K562 (cell line): ENCODE measurements around the gene UBR4. TPM values are rescaled to one million over a fixed set of nuclear protein-coding genes. Genes with fewer than 3 reads are reported as not detected.
A peak's percentile ranks its signal among the peaks of the same experiment; 100 is the strongest.

ENCODE experiments used
- CBFA2T2 ChIP-seq: fragments of 450-650 bp; conservative IDR thresholded peaks from 2 replicates; pipeline ENCODE4 v1.6.1; 2017; ENCODE audit warnings: mild to moderate bottlenecking
- GATA2 ChIP-seq: sonication (generic); formaldehyde crosslinking; IDR thresholded peaks from 2 replicates; pipeline ENCODE4 v1.4.0; 2020; ENCODE audit warnings: mild to moderate bottlenecking, missing genetic modification reagents
- KAT2B ChIP-seq: IDR thresholded peaks from one replicate; pipeline ENCODE4 v1.6.1; 2012; ENCODE audit warnings: low read depth, mild to moderate bottlenecking, control low read depth, inconsistent platforms, low read length, moderate library complexity
- L3MBTL2 ChIP-seq: fragments of 450-650 bp; IDR thresholded peaks from 2 replicates; pipeline ENCODE4 v1.6.1; 2016; ENCODE audit warnings: mild to moderate bottlenecking, moderate library complexity
- NCOA1 ChIP-seq: fragments of 450-650 bp; IDR thresholded peaks from 2 replicates; pipeline ENCODE4 v1.6.1; 2016; ENCODE audit warnings: low read depth
- NRF1 ChIP-seq, 2 experiments: fragments of 450-650 bp; IDR thresholded peaks in 1 of 2; conservative IDR thresholded peaks in 1 of 2; 2 replicates each; pipeline ENCODE4 v1.6.1; 2014; ENCODE audit warnings: mild to moderate bottlenecking in 2 of 2
- U2AF2 ChIP-seq: fragments of 200-400 bp; formaldehyde crosslinking; optimal IDR thresholded peaks from 2 replicates; pipeline ENCODE3; 2017; ENCODE audit warnings: low read depth, mild to moderate bottlenecking, low read length
- ZFX ChIP-seq: sonication (generic); formaldehyde crosslinking; IDR thresholded peaks from 2 replicates; pipeline ENCODE4 v1.8.0; 2022; ENCODE audit warnings: mild to moderate bottlenecking, missing genetic modification reagents, moderate library complexity
- ZNF133 ChIP-seq: fragments of 250-450 bp; sonication (Bioruptor Pico); IDR thresholded peaks from 2 replicates; pipeline ENCODE4 v1.4.0; 2020; ENCODE audit warnings: mild to moderate bottlenecking
- ZNF398 ChIP-seq: fragments of 250-450 bp; sonication (Bioruptor Pico); IDR thresholded peaks from 2 replicates; pipeline ENCODE4 v1.8.0; 2021; ENCODE audit warnings: moderate library complexity, mild to moderate bottlenecking, inconsistent platforms
- polyA plus RNA-seq, 8 experiments: library from polyadenylated mRNA; depleted of rRNA in 4 of 8; stranded (reverse) in 5 of 8; unstranded in 3 of 8; fragments of >200 nt; fragmentation: Nextera tagmentation in 2 of 8; fragmentation: Illumina TruSeq in 1 of 8; extraction: Ambion mirVana in 2 of 8; extraction: Trizol in 1 of 8; gene quantifications; 2 replicates each; pipeline versions ENCODE4 v1.2.1 to v1.2.3, GENCODE V29; 2011 to 2014; ENCODE audit warnings: inconsistent platforms in 1 of 8, missing spikeins in 1 of 8
- total RNA-seq, 7 experiments: library from RNA; depleted of rRNA in 6 of 7; stranded (reverse); fragments of >200 nt in 6 of 7; fragmentation: Illumina TruSeq in 2 of 7; extraction: Trizol in 2 of 7; gene quantifications; 2 replicates each; pipeline versions ENCODE4 v1.2.1 to v1.2.3, GENCODE V29; 2011 to 2021; ENCODE audit warnings: low replicate concordance in 1 of 7
- TF ChIP-seq, protein P1 (sequence below): fragments of 450-650 bp; IDR thresholded peaks from 2 replicates; pipeline ENCODE4 v1.6.1; 2018; ENCODE audit not compliant: partially characterized antibody
- TF ChIP-seq, protein P2 (sequence below), 2 experiments: fragments of 450-650 bp; formaldehyde crosslinking in 1 of 2; IDR thresholded peaks; 2 replicates each; pipeline versions ENCODE4 v1.4.0 to v1.6.1; 2014 to 2020; ENCODE audit warnings: mild to moderate bottlenecking in 2 of 2, borderline replicate concordance in 1 of 2, low read depth in 1 of 2
- TF ChIP-seq, protein P3 (sequence below): fragments of 450-650 bp; IDR thresholded peaks from 2 replicates; pipeline ENCODE4 v1.6.1; 2016

Gene UBR4
- total and polyA plus RNA-seq, 9 of the 15 experiments (the other 6 are each of a cell fraction or from before 2014, with no cell fraction given), result 55.4 to 277 (median 123) TPM

DNA sequence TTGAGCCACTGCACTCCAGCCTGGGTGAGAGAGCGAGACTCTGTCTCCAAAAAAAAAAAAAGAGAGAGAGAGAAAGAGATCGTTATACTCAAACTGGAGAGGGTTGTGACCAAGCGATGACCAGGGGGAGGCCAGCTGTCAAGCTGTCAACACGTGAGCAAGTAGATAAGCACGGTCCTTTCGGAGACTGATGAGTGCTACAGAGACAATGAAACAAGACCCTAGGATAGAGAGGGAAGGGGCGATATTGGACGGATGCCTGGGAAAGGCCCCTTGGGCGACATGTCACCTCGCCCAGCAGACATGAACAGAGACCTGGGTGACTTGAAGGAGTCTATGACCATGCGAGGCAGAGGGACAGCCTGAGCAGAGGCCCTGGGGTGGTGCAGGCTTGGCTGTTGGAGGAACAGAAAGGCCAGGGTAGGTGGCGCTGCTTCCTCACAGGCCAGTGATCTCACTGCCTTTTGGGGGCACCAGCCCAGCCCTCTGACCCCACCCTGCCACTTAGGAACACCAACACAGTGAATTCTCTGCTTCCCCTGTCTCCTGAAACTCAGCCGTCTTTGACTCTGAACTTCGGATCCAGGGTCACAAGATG lies 152.8 kb downstream of the UBR4 start (continued):
- TF ChIP-seq, protein P1, sequence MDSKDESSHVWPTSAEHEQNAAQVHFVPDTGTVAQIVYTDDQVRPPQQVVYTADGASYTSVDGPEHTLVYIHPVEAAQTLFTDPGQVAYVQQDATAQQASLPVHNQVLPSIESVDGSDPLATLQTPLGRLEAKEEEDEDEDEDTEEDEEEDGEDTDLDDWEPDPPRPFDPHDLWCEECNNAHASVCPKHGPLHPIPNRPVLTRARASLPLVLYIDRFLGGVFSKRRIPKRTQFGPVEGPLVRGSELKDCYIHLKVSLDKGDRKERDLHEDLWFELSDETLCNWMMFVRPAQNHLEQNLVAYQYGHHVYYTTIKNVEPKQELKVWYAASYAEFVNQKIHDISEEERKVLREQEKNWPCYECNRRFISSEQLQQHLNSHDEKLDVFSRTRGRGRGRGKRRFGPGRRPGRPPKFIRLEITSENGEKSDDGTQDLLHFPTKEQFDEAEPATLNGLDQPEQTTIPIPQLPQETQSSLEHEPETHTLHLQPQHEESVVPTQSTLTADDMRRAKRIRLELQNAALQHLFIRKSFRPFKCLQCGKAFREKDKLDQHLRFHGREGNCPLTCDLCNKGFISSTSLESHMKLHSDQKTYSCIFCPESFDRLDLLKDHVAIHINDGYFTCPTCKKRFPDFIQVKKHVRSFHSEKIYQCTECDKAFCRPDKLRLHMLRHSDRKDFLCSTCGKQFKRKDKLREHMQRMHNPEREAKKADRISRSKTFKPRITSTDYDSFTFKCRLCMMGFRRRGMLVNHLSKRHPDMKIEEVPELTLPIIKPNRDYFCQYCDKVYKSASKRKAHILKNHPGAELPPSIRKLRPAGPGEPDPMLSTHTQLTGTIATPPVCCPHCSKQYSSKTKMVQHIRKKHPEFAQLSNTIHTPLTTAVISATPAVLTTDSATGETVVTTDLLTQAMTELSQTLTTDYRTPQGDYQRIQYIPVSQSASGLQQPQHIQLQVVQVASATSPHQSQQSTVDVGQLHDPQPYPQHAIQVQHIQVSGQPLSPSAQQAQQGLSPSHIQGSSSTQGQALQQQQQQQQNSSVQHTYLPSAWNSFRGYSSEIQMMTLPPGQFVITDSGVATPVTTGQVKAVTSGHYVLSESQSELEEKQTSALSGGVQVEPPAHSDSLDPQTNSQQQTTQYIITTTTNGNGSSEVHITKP, result peak; percentile 55
- no peak for TF ChIP-seq CBFA2T2
- TF ChIP-seq NCOA1, result no peak
- no peak for TF ChIP-seq ZNF133 (CRISPR knock-in tag)
- peak in 1 of 2 experiments; percentile 16; a peak in 1 of 4 replicates for TF ChIP-seq NRF1 (conservative IDR thresholded peaks at IDR 0.05 in 1 of 2, IDR thresholded peaks at IDR 0.05 in 1 of 2)
- TF ChIP-seq, protein P2, sequence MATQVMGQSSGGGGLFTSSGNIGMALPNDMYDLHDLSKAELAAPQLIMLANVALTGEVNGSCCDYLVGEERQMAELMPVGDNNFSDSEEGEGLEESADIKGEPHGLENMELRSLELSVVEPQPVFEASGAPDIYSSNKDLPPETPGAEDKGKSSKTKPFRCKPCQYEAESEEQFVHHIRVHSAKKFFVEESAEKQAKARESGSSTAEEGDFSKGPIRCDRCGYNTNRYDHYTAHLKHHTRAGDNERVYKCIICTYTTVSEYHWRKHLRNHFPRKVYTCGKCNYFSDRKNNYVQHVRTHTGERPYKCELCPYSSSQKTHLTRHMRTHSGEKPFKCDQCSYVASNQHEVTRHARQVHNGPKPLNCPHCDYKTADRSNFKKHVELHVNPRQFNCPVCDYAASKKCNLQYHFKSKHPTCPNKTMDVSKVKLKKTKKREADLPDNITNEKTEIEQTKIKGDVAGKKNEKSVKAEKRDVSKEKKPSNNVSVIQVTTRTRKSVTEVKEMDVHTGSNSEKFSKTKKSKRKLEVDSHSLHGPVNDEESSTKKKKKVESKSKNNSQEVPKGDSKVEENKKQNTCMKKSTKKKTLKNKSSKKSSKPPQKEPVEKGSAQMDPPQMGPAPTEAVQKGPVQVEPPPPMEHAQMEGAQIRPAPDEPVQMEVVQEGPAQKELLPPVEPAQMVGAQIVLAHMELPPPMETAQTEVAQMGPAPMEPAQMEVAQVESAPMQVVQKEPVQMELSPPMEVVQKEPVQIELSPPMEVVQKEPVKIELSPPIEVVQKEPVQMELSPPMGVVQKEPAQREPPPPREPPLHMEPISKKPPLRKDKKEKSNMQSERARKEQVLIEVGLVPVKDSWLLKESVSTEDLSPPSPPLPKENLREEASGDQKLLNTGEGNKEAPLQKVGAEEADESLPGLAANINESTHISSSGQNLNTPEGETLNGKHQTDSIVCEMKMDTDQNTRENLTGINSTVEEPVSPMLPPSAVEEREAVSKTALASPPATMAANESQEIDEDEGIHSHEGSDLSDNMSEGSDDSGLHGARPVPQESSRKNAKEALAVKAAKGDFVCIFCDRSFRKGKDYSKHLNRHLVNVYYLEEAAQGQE (IDR thresholded peaks at IDR 0.05; ENCODE audit: borderline replicate concordance), result no peak
- TF ChIP-seq, protein P2 (CRISPR knock-in tag; IDR thresholded peaks at IDR 0.05; ENCODE audit: low read depth), result no peak
- no peak for TF ChIP-seq U2AF2
- no peak for TF ChIP-seq ZNF398 (CRISPR knock-in tag)
- no peak for TF ChIP-seq GATA2
- TF ChIP-seq, protein P3, sequence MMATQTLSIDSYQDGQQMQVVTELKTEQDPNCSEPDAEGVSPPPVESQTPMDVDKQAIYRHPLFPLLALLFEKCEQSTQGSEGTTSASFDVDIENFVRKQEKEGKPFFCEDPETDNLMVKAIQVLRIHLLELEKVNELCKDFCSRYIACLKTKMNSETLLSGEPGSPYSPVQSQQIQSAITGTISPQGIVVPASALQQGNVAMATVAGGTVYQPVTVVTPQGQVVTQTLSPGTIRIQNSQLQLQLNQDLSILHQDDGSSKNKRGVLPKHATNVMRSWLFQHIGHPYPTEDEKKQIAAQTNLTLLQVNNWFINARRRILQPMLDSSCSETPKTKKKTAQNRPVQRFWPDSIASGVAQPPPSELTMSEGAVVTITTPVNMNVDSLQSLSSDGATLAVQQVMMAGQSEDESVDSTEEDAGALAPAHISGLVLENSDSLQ, result peak; percentile 73
- 0 out of 2 replicates have a peak, but pooled peaks have one; percentile 12 for TF ChIP-seq L3MBTL2
- TF ChIP-seq ZFX (CRISPR knock-in tag), result no peak
- TF ChIP-seq KAT2B, result no peak
